Heart left ventricle (tissue), 16 donors: ENCODE measurements around the gene APOBEC3H. TPM values are rescaled to one million over a fixed set of nuclear protein-coding genes. Genes with fewer than 3 reads are reported as not detected.

Experiments
- ATAC-seq, 4 donors: fragments of 200-7000 bp; cut with Tn5 transposase; one replicate each; pipeline ENCODE4 v1.9.1; 2020 to 2022; ENCODE audit warnings: moderate library complexity in 4 of 4, mild to moderate bottlenecking in 3 of 4, moderate number of reproducible peaks in 1 of 4
- DNase-seq, 5 donors: peaks; one replicate each; pipeline ENCODE4 v3.0.0-alpha.2; 2020
- H3K27ac ChIP-seq, 12 donors: fragments of 200-600 bp; sonication (generic) in 4 of 12; one replicate each; pipeline versions ENCODE4 v1.5.0 to v1.8.0; 2016 to 2022; ENCODE audit warnings: mild to moderate bottlenecking in 2 of 12
- H3K27me3 ChIP-seq, 9 donors: fragments of 200-600 bp; sonication (generic) in 2 of 9; one replicate each; pipeline versions ENCODE4 v1.5.1 to v1.8.0; 2016 to 2022; ENCODE audit warnings: mild to moderate bottlenecking in 3 of 9
- H3K36me3 ChIP-seq, 9 donors: fragments of 200-600 bp; sonication (generic) in 2 of 9; one replicate each; pipeline versions ENCODE4 v1.5.0 to v1.8.0; 2018 to 2022; ENCODE audit warnings: mild to moderate bottlenecking in 2 of 9
- H3K4me1 ChIP-seq, 12 donors: fragments of 200-600 bp; sonication (generic) in 4 of 12; one replicate each; pipeline versions ENCODE4 v1.5.0 to v1.8.0; 2016 to 2022; ENCODE audit warnings: mild to moderate bottlenecking in 3 of 12
- H3K4me3 ChIP-seq, 12 donors: fragments of 200-600 bp; sonication (generic) in 4 of 12; one replicate each; pipeline versions ENCODE4 v1.5.0 to v1.8.0; 2017 to 2022; ENCODE audit warnings: mild to moderate bottlenecking in 9 of 12, moderate library complexity in 4 of 12
- H3K9me3 ChIP-seq, 12 donors: fragments of 200-600 bp; sonication (generic) in 4 of 12; one replicate each; pipeline versions ENCODE4 v1.5.0 to v1.8.0; 2016 to 2022; ENCODE audit warnings: mild to moderate bottlenecking in 1 of 12
- POLR2A ChIP-seq, 2 donors: fragments of 450-650 bp; IDR thresholded peaks; one replicate each; pipeline ENCODE4 v1.6.1; 2017; ENCODE audit warnings: antibody characterized with exemption in 2 of 2, mild to moderate bottlenecking in 2 of 2, moderate library complexity in 2 of 2
- WGBS, 4 donors: extraction: QIAGEN DNeasy Blood & Tissue Kit in 2 of 4; methylation state at CpG; one replicate each; pipeline versions ENCODE4 v1.1.5 to v1.1.7; 2013 to 2018; 5-methylcytosine and 5-hydroxymethylcytosine counted together
- intact Hi-C, 10 donors: fragments of 100-400 bp; cut with DNase I; formaldehyde crosslinking; loops; one replicate each; pipeline versions ENCODE4 v1.11.1 to v1.14.2; 2022
- polyA plus RNA-seq, 2 donors: library from polyadenylated mRNA; stranded (reverse); fragments of 200-250 nt; gene quantifications; one replicate each; pipeline ENCODE4 v1.2.3, GENCODE V29; 2013
- total RNA-seq, 9 donors: library from RNA; depleted of rRNA in 2 of 9; stranded (reverse); fragments of >200 nt in 2 of 9; fragmentation: NEBNext Ultra II Directional in 3 of 9; extraction: Animal tissue kit (Norgen Biotek cat#: 25700) in 3 of 9; gene quantifications; one replicate each; pipeline versions ENCODE4 v1.1.0 to v1.2.4, GENCODE V29; 2016 to 2023
- TF ChIP-seq, protein P1 (sequence below), 12 donors: fragments of 200-600 bp; sonication (generic) in 4 of 12; IDR thresholded peaks; one replicate each; pipeline versions ENCODE4 v1.5.0 to v1.8.0; 2018 to 2022; ENCODE audit warnings: antibody characterized with exemption in 12 of 12, mild to moderate bottlenecking in 5 of 12
- donor health status: ischemic (EF 13 %, LVEDD 7.1; RV severe dilation, severe dysfunction).
- donor health status: healthy with polysubstance abuse.
- donor health status: DM: no; HTN: yes; CAD: no.
- donor health status: DM: no; HTN: no; CAD: no.
- donor health status: ischemic (EF 25% LVEDD 6.9; RV normal size, moderate dysfunction).
- donor health status: ischemic (EF 25% LVEDD 5.7; RV mildly dilated, moderate dysfunction).
- donor health status: healthy.
- donor health status: DM: yes; HTN: yes; CAD: no.
- donor health status: ischemic (EF 35%, LVEDD 5.7; RV mildly dilated, moderate dysfunction).
- donor health status: nonischemic (EF 11% LVEDD 7.7; RV severe dilation, severe dysfunction).
- donor health status: DM: yes; HTN: yes; CAD: no.
- donor health status: PGD.
- donor health status: ischemic (EF 29% LVEDD 5.4; RV normal size, mild dysfunction).
- donor health status: nonischemic (EF 23%, LVEDD 6.1; RV moderate dilation, normal function).

The APOBEC3H gene
- total and polyA plus RNA-seq, 11 donors = 0.21 to 1.7 (median 0.60) TPM; not detected in 6

DNA sequence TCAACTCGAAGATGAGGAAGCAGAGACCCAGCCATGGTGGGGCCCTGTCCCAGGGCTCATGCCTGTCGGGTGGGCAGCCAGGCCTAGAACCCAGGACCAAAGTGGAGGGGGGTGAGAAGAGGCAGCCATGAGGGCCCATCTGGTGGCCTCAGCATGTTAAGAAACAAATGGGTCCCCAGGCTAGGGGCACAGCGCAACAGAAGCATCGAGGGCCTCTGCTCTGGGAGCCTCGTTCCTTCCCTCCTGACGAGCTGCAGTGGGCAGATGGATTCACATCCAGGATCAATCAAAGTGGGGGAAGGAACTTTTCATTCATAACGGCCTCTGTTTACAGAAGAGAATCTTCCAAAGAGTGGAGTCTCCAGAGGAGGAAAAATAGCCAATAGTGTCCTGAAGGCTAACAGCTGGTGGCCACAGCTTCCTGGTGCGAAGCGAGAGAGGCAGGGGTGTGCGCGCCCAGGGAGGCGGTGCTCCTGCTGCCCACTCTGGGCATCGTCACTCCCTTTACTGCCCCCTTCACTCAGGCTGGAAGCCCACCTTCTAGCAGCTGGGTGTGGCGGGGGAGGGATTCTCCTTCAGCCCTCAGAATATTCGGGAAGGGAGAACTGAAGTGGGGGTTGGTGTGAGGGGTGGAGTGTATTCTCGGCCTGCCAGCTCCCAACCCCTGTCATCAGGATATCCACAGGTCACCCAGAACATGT lies 51.1 kb downstream of the APOBEC3H start:
- H3K4me3 ChIP-seq = no peak overlapping the region
- H3K36me3 ChIP-seq = peaks cover 0 to 25% (median 9%) of the 10 kb centered on the region in 9 donors
- TF ChIP-seq POLR2A (IDR thresholded peaks at IDR 0.05) = no peak
- TF ChIP-seq, protein P1, sequence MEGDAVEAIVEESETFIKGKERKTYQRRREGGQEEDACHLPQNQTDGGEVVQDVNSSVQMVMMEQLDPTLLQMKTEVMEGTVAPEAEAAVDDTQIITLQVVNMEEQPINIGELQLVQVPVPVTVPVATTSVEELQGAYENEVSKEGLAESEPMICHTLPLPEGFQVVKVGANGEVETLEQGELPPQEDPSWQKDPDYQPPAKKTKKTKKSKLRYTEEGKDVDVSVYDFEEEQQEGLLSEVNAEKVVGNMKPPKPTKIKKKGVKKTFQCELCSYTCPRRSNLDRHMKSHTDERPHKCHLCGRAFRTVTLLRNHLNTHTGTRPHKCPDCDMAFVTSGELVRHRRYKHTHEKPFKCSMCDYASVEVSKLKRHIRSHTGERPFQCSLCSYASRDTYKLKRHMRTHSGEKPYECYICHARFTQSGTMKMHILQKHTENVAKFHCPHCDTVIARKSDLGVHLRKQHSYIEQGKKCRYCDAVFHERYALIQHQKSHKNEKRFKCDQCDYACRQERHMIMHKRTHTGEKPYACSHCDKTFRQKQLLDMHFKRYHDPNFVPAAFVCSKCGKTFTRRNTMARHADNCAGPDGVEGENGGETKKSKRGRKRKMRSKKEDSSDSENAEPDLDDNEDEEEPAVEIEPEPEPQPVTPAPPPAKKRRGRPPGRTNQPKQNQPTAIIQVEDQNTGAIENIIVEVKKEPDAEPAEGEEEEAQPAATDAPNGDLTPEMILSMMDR (IDR thresholded peaks at IDR 0.05) = no peak
- peaks cover 0 to 83% (median 56%) of the 10 kb centered on the region in 12 donors for H3K4me1 ChIP-seq
- no peaks in the 10 kb centered on the region for H3K9me3 ChIP-seq
- intact Hi-C loops = no loop called here
- H3K27ac ChIP-seq = peak overlapping the region in 10 of 12 donors; percentile 36 to 97 (median 58)
- DNase-seq = peak in 1 of 5 donors; percentile 26
- no peak for ATAC-seq
- WGBS, 4 donors = 73 to 82% (median 77%) methylated on average over 16 of the region's 16 CpGs
- H3K27me3 ChIP-seq = peaks cover 0 to 2% (median 0%) of the 10 kb centered on the region in 9 donors

DNA sequence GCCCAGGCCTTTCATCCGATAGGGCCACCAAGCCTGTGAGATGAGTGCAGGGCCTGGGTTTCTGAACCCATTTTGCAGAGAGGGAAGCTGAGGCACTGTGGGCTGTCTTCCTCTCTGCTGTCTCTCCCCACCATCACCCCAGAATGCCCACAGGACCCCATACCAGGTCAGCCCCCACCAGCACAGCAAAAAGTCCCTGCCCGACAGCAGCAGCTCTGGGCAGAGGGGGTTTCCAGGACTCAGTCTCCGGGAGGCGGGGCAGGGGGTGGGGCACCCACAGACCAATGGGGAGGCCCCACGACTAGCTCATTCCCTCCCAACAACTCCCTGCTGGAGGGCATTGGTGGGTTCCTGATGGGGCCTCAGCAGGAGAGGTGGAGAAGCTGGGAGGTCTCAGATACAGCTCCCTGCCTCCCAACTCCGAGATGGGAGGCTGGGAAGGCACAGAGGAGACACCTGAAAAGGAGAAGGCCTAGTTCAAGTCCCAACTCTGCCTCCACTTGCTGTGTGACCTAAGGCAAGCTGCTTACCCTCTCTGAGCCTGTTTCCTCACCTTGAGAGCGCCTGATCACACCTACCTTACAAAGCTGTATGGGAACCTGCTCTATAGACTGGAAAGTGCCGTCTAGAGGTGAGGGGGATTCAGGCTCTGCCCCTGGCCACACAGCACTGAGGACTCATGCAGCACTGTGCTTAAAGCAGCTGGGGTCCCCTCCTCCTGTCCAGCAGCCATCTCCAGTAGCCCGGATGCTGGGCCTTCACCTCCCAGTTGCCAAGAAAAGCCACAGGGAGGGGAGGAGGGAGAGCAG lies 51.9 kb downstream of the APOBEC3H start:
- Histone ChIP-seq H3K27ac (peak overlapping the region in 10 of 12 donors; percentile 36 to 97 (median 58)), H3K36me3 (peaks cover 0 to 25% (median 9%) of the 10 kb centered on the region in 9 donors), H3K9me3 (no peaks in the 10 kb centered on the region), H3K4me3 (no peak overlapping the region), H3K27me3 (peaks cover 0 to 9% (median 0%) of the 10 kb centered on the region in 9 donors), H3K4me1 (peaks cover 0 to 82% (median 55%) of the 10 kb centered on the region in 12 donors)
- intact Hi-C loops = no loop called here
- no peak for TF ChIP-seq POLR2A (IDR thresholded peaks at IDR 0.05)
- TF ChIP-seq, protein P1 (IDR thresholded peaks at IDR 0.05) = no peak
- ATAC-seq (no peak), DNase-seq (peak in 3 of 5 donors; percentile 52 to 72 (median 53))
- 59 to 68% (median 65%) methylated on average over 8 to 9 of the region's 9 CpGs for WGBS, 4 donors

DNA sequence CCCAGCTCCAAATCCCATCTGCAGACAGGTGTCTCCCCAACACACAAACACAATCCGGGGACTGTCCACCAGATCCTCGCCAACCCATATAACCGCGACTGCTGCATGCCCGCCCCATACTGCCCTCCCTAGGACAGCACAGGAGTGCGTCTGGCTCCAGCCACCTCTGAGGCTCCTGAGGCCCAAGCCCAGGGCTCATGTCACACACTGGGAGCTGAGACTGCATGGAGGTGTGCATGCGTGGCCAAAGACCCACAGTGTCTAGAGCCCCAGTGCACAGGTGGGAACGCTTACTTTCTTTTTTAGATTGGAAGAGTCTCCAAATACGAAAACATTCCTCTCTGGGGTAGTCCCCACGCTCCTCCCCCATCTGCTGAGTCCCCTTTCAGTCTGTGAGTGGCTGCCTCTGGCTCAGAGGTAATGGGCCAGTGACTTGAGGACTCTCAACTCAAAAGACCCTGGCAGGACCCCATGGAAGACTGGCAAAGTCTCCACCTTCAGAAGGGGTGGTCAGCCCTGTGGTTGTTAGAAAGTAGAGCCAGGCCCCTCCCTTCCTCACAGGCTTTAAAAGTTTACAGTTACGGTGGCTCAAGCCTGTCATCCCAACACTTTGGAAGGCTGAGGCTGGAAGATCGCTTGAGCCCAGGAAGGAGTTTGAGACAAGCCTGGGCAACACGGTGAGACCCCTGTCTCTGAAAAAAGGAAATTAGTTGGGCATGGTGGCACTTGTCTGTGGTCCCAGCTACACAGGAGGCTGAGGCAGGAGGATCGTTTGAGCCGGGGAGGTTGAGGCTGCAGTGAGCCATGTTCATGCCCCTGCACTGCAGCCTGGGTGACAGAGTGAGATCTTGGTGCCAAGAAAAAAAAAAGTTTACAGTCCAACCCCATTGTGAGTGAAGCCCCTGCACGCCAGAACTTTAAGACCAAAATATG lies 53.1 kb downstream of the APOBEC3H start:
- 68 to 80% (median 76%) methylated on average over 14 to 16 of the region's 16 CpGs for WGBS, 4 donors
- no peaks in the 10 kb centered on the region for H3K9me3 ChIP-seq
- DNase-seq = peak in 1 of 5 donors; percentile 24
- intact Hi-C loops = loop anchor here in 4 of 10 donors (5.0 kb wide), 2 partner anchors 167 to 372 kb away; partner anchors contain the start of genes RPL3 (in 4 of the 4) and ATF4 (in 1 of the 4)
- TF ChIP-seq, protein P1 (IDR thresholded peaks at IDR 0.05) = no peak
- TF ChIP-seq POLR2A (IDR thresholded peaks at IDR 0.05) = no peak
- peaks cover 0 to 70% (median 44%) of the 10 kb centered on the region in 12 donors for H3K4me1 ChIP-seq
- peaks cover 0 to 25% (median 9%) of the 10 kb centered on the region in 9 donors for H3K36me3 ChIP-seq
- ATAC-seq = no peak
- H3K27ac ChIP-seq = peak overlapping the region in 7 of 12 donors; percentile 1 to 99 (median 94)
- H3K4me3 ChIP-seq = no peak overlapping the region
- peaks cover 0 to 15% (median 0%) of the 10 kb centered on the region in 9 donors for H3K27me3 ChIP-seq
